Ammon's horn (tissue), 1 donor: ENCODE data around the gene CELSR1.

Source experiments
- DNase-seq: peaks from one replicate; pipeline ENCODE4 v3.0.0-alpha.2; 2016; ENCODE audit warnings: low spot score

The CELSR1 gene

GRCh38 chr22:46361826-46362202 lies 175.6 kb downstream of the CELSR1 start:
- no peak for DNase-seq

- DNase-seq: no peak
Measured at GRCh38 chr22:46360891-46361290, 176.5 kb downstream of the CELSR1 start.

GRCh38 chr22:46360097-46360496 lies 177.3 kb downstream of the CELSR1 start:
- no peak for DNase-seq

- no peak for DNase-seq
Measured at GRCh38 chr22:46359362-46359761, 178.1 kb downstream of the CELSR1 start.

- no peak for DNase-seq
Measured at GRCh38 chr22:46358766-46359165, 178.7 kb downstream of the CELSR1 start.

- DNase-seq: no peak
Measured at GRCh38 chr22:46357711-46358520, 179.5 kb downstream of the CELSR1 start.

- no peak for DNase-seq
Measured at GRCh38 chr22:46356496-46357480, 180.6 kb downstream of the CELSR1 start.

GRCh38 chr22:46355996-46356471 lies 181.4 kb downstream of the CELSR1 start:
- DNase-seq: no peak

GRCh38 chr22:46355369-46355995 lies 181.9 kb downstream of the CELSR1 start:
- peak; percentile 74 for DNase-seq

- no peak for DNase-seq
Measured at GRCh38 chr22:46354993-46355305, 182.5 kb downstream of the CELSR1 start.

GRCh38 chr22:46354176-46354992 lies 183.0 kb downstream of the CELSR1 start:
- DNase-seq: no peak

- no peak for DNase-seq
Measured at GRCh38 chr22:46353483-46354105, 183.8 kb downstream of the CELSR1 start.

GRCh38 chr22:46352691-46353386 lies 184.6 kb downstream of the CELSR1 start:
- DNase-seq: peak; percentile 71

GRCh38 chr22:46352276-46352675 lies 185.1 kb downstream of the CELSR1 start:
- no peak for DNase-seq

- no peak for DNase-seq
Measured at GRCh38 chr22:46351767-46352166, 185.7 kb downstream of the CELSR1 start.

- DNase-seq: no peak
Measured at GRCh38 chr22:46351131-46351735, 186.2 kb downstream of the CELSR1 start.

- DNase-seq: no peak
Measured at GRCh38 chr22:46350646-46351045, 186.8 kb downstream of the CELSR1 start.

- DNase-seq: no peak
Measured at GRCh38 chr22:46350121-46350520, 187.3 kb downstream of the CELSR1 start.

- no peak for DNase-seq
Measured at GRCh38 chr22:46349681-46350080, 187.7 kb downstream of the CELSR1 start.

GRCh38 chr22:46349238-46349637 lies 188.2 kb downstream of the CELSR1 start:
- DNase-seq: no peak
